HG03378 (cell line): ENCODE measurements around the gene DSCAML1.
"Not testable (repeated sequence)": the region's sequence is repeated elsewhere in the genome, so short reads cannot be mapped to it uniquely, and the experiment has no call there.

ENCODE experiments used
- ATAC-seq: cut with Tn5 transposase; IDR thresholded peaks from one replicate; pipeline ENCODE4 v1.9.1; 2021; ENCODE audit warnings: mild to moderate bottlenecking, moderate library complexity; ENCODE audit not compliant: unreplicated experiment

The DSCAML1 gene

GRCh38 chr11:117766026-117766425 lies 31.0 kb downstream of the DSCAML1 start:
- ATAC-seq: no peak

GRCh38 chr11:117765068-117765467 lies 31.9 kb downstream of the DSCAML1 start:
- ATAC-seq: no peak

GRCh38 chr11:117763465-117763864 lies 33.6 kb downstream of the DSCAML1 start:
- ATAC-seq: not testable (repeated sequence)

- no peak for ATAC-seq
These were observed 35.0 kb downstream of the DSCAML1 start for GRCh38 chr11:117761993-117762392.

GRCh38 chr11:117759305-117759704 lies 37.7 kb downstream of the DSCAML1 start:
- no peak for ATAC-seq

- no peak for ATAC-seq
These were observed 43.0 kb downstream of the DSCAML1 start for GRCh38 chr11:117754030-117754429.

GRCh38 chr11:117752721-117753237 lies 44.2 kb downstream of the DSCAML1 start:
- no peak for ATAC-seq

GRCh38 chr11:117752071-117752470 lies 44.9 kb downstream of the DSCAML1 start:
- no peak for ATAC-seq

GRCh38 chr11:117750916-117751662 lies 45.9 kb downstream of the DSCAML1 start:
- no peak for ATAC-seq

- no peak for ATAC-seq
These were observed 46.7 kb downstream of the DSCAML1 start for GRCh38 chr11:117750357-117750756.

- no peak for ATAC-seq
These were observed 47.5 kb downstream of the DSCAML1 start for GRCh38 chr11:117749541-117749910.

- no peak for ATAC-seq
These were observed 48.1 kb downstream of the DSCAML1 start for GRCh38 chr11:117748771-117749540.

- ATAC-seq: no peak
These were observed 49.1 kb downstream of the DSCAML1 start for GRCh38 chr11:117747892-117748291.

GRCh38 chr11:117745346-117745745 lies 51.7 kb downstream of the DSCAML1 start:
- ATAC-seq: no peak

GRCh38 chr11:117744471-117745150 lies 52.4 kb downstream of the DSCAML1 start:
- no peak for ATAC-seq

- no peak for ATAC-seq
These were observed 53.7 kb downstream of the DSCAML1 start for GRCh38 chr11:117743121-117743815.

- ATAC-seq: no peak
These were observed 58.6 kb downstream of the DSCAML1 start for GRCh38 chr11:117738246-117738957.

- ATAC-seq: no peak
These were observed 61.6 kb downstream of the DSCAML1 start for GRCh38 chr11:117735350-117735977.

GRCh38 chr11:117734601-117735024 lies 62.4 kb downstream of the DSCAML1 start:
- ATAC-seq: no peak

- no peak for ATAC-seq
These were observed 63.7 kb downstream of the DSCAML1 start for GRCh38 chr11:117733316-117733715.
